OCI-LY3 (cell line): ENCODE results near the gene IL17RB.

ENCODE experiments used
- H2AFZ ChIP-seq: fragments of 200-600, 300-600 bp; shearing (Covaris generic); 2 replicates; pipeline ENCODE4 v1.6.0; 2014; ENCODE audit warnings: antibody characterized with exemption, low read depth, low read length
- H3K27ac ChIP-seq: fragments of 200-600, 300-600 bp; sonication (generic); 2 replicates; pipeline ENCODE4 v1.5.1; 2014; ENCODE audit warnings: mild to moderate bottlenecking, low read length, moderate library complexity, mixed read lengths
- H3K27me3 ChIP-seq: fragments of 200-600, 300-600 bp; sonication (generic); 2 replicates; pipeline ENCODE4 v1.6.1; 2014; ENCODE audit warnings: low read depth, low read length, mixed read lengths
- H3K36me3 ChIP-seq: fragments of 200-600, 300-600 bp; sonication (generic); replicated peaks from 2 replicates; pipeline ENCODE3; 2014; ENCODE audit warnings: low read depth, low read length, mixed read lengths
- H3K4me1 ChIP-seq: fragments of 300-600, 200-600 bp; sonication (generic); 2 replicates; pipeline ENCODE4 v1.6.1; 2014; ENCODE audit warnings: low read length, mixed read lengths
- H3K4me2 ChIP-seq: fragments of 200-600, 300-600 bp; sonication (generic); 2 replicates; pipeline ENCODE4 v1.6.1; 2014; ENCODE audit warnings: low read length, mixed read lengths
- H3K4me3 ChIP-seq: fragments of 300-600, 200-600 bp; sonication (generic); 2 replicates; pipeline ENCODE4 v1.5.1; 2014; ENCODE audit warnings: antibody characterized with exemption, mild to moderate bottlenecking, low read length, moderate library complexity
- H3K79me2 ChIP-seq: fragments of 300-600, 200-600 bp; shearing (Covaris generic); 2 replicates; pipeline ENCODE4 v1.6.1; 2014; ENCODE audit warnings: mild to moderate bottlenecking, low read length, mixed read lengths
- H3K9ac ChIP-seq: fragments of 300-600, 200-600 bp; shearing (Covaris generic); 2 replicates; pipeline ENCODE4 v1.6.0; 2014; ENCODE audit warnings: mild to moderate bottlenecking, low read length, moderate library complexity
- H3K9me3 ChIP-seq: fragments of 200-600, 300-600 bp; shearing (Covaris generic); 2 replicates; pipeline ENCODE4 v1.6.1; 2014; ENCODE audit warnings: low read length, mixed read lengths; ENCODE audit not compliant: insufficient read depth
- H4K20me1 ChIP-seq: fragments of 200-600, 300-600 bp; sonication (generic); 2 replicates; pipeline ENCODE4 v1.6.1; 2016; ENCODE audit warnings: low read length, mixed read lengths; ENCODE audit not compliant: insufficient read depth
- EZH2phosphoT487 ChIP-seq: fragments of 200-600 bp; shearing (Covaris generic); IDR thresholded peaks from 2 replicates; pipeline ENCODE4 v1.6.1; 2018; ENCODE audit warnings: antibody characterized with exemption, mixed run types, low read depth
- TF ChIP-seq, protein P1 (sequence below): fragments of 200-600, 300-600 bp; sonication (generic); IDR thresholded peaks from 2 replicates; pipeline ENCODE4 v1.5.1; 2014; ENCODE audit warnings: antibody characterized with exemption, low read length, low read depth

IL17RB gene

DNA sequence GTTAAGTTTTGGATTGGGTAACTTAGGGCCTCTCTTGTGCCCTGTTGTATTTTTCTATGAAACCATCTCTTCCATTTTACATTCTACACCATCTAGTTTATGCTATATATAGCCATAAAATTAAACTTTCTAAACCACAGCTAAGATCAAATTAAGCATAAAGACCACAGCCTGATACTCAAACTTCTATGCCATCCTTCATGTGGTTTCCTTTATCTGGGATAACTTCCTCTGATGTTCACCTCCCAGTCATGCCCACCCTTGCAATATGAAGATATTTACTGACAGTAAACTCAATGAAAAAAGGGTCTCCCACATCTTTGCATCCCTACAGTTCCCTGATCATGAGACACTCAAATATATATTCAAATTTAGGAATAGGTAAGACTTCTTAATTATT lies 41.1 kb downstream of the IL17RB start:
- no peaks in the 10 kb centered on the region for H3K27me3 ChIP-seq
- no peaks in the 10 kb centered on the region for H3K9me3 ChIP-seq
- H3K36me3 ChIP-seq = peaks cover 51% of the 10 kb centered on the region
- peaks cover 6% of the 10 kb centered on the region; the same call in 1 of the 2 replicates for H4K20me1 ChIP-seq
- no peak overlapping the region for H3K4me3 ChIP-seq
- no peak overlapping the region for H2AFZ ChIP-seq
- TF ChIP-seq, protein P1, sequence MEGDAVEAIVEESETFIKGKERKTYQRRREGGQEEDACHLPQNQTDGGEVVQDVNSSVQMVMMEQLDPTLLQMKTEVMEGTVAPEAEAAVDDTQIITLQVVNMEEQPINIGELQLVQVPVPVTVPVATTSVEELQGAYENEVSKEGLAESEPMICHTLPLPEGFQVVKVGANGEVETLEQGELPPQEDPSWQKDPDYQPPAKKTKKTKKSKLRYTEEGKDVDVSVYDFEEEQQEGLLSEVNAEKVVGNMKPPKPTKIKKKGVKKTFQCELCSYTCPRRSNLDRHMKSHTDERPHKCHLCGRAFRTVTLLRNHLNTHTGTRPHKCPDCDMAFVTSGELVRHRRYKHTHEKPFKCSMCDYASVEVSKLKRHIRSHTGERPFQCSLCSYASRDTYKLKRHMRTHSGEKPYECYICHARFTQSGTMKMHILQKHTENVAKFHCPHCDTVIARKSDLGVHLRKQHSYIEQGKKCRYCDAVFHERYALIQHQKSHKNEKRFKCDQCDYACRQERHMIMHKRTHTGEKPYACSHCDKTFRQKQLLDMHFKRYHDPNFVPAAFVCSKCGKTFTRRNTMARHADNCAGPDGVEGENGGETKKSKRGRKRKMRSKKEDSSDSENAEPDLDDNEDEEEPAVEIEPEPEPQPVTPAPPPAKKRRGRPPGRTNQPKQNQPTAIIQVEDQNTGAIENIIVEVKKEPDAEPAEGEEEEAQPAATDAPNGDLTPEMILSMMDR = no peak
- no peak for TF ChIP-seq EZH2phosphoT487
- H3K9ac ChIP-seq = no peak overlapping the region
- H3K79me2 ChIP-seq = peaks cover 48% of the 10 kb centered on the region
- peaks cover 14% of the 10 kb centered on the region for H3K4me1 ChIP-seq
- H3K27ac ChIP-seq = no peak overlapping the region
- H3K4me2 ChIP-seq = no peak overlapping the region

DNA sequence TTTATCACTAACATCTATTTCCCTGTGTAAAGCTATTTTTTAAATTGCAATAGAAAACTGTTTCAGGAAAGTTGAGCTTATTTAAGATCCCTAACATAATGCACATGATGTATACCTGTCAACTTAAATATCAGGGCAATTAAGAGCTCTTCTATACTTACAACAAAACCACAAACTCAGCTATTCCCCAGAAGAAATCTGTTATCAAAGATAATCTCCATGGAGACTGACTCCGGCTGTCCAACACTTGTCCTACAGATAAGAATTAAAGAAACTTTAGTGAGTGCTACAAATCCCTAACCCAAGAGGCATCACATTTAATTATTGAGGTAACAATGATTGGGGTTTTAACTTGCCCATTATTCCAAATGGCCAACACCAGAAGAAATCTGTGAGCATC lies 41.9 kb downstream of the IL17RB start:
- no peak overlapping the region for H3K9ac ChIP-seq
- no peak overlapping the region for H3K27ac ChIP-seq

DNA sequence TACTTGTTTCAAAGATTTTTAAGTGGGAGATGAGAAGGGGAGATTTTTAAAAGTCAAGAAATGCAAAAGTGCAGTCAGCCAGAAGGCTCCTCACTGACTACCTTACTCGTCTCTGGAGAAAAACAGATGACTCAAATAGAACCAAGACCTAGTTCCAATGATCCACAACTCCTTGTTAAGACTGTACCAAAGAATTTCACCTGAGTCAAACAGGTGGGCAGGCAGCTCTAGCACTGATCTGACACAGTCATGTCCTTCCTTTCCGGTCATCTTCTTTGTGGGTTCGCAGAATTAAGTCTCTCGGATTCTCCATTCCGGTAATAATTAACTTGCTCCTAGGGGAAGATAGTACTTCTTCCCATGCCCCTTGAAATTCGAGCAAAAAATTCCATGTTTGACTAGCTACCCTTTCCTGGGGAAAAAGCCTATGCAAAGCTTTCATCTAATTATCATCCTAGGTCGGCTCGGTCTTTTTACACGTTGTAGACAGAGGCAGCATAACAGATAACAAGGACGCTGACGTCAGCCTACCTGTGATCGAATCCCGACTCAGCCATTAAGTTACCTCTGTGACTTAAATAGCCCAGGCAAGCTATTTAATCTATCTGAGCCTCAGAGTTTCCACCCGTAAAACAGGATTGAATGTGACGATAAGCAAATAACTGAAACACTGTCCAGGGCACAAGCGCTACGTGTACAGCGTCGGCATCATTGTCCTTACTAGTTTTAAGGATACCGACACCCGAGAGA lies 44.5 kb downstream of the IL17RB start:
- Histone ChIP-seq H3K27me3 (no peaks in the 10 kb centered on the region), H3K4me2 (peak overlapping the region; percentile 93), H3K4me3 (peak overlapping the region; percentile 92), H3K36me3 (peaks cover 27% of the 10 kb centered on the region), H3K4me1 (peaks cover 18% of the 10 kb centered on the region), H3K79me2 (peaks cover 48% of the 10 kb centered on the region), H2AFZ (peak overlapping the region; percentile 32), H3K27ac (peak overlapping the region; percentile 63), H4K20me1 (peaks cover 6% of the 10 kb centered on the region; the same call in 1 of the 2 replicates), H3K9ac (peak overlapping the region; percentile 91), H3K9me3 (no peaks in the 10 kb centered on the region)
- TF ChIP-seq, protein P1 = no peak
- TF ChIP-seq EZH2phosphoT487 = no peak

More for the DNA sequence above, 41.9 kb downstream of the IL17RB start:
- no peaks in the 10 kb centered on the region for H3K9me3 ChIP-seq
- H3K4me1 ChIP-seq = peaks cover 18% of the 10 kb centered on the region
- peaks cover 48% of the 10 kb centered on the region for H3K79me2 ChIP-seq
- peaks cover 45% of the 10 kb centered on the region for H3K36me3 ChIP-seq
- H3K27me3 ChIP-seq = no peaks in the 10 kb centered on the region
- H2AFZ ChIP-seq = no peak overlapping the region
- H3K4me3 ChIP-seq = no peak overlapping the region
- H4K20me1 ChIP-seq = peaks cover 6% of the 10 kb centered on the region; the same call in 1 of the 2 replicates
- no peak overlapping the region for H3K4me2 ChIP-seq
- no peak for TF ChIP-seq EZH2phosphoT487
- TF ChIP-seq, protein P1 = no peak

DNA sequence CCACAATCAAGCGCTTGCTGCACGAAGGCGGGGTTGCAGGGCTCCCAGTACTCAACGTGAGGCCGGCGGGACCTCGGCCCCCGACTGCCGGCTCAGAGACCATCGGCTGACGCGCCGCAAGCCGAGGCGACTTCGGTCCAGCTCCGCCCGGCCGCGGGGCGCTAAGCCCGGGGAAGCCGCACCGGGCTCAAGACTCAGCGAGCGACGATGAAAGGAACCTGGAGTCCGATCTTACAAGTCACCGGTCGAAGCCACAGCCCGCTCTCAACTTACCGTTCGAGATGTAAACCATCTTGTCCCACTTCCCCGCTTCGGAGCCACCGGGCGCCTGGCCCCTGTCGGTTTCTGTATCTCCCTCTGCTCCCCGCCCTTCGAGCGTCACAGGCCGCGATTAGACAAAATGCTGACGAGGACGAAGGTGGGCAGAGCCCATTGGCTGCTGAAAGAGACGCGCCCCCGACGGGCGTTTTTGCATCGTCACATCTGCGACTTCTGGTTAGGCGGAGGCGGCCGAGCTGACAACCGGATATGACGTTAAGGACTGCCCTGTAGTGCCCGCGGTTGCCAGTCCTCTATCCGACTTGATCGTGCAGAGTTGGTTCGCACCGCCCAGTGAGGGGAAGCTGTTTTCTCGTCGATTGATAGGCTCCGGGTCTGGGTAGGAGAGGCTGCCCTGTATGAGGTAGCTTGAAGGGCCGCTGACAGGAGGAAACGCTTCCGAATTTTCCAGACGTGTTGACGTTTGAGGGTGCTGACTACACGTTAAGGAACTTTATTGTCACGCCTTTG lies 45.3 kb downstream of the IL17RB start, which contains the start of gene SELENOK:
Gene SELENOK, minus strand, starts transcription at position 363 of the 789 bp plus-strand sequence.
- peak within 1 kb of the TSS; percentile 91 for H3K9ac ChIP-seq
- no peak for TF ChIP-seq EZH2phosphoT487
- TF ChIP-seq, protein P1 = no peak

More for the DNA sequence above, 45.3 kb downstream of the IL17RB start, which contains the start of gene SELENOK:
- Histone ChIP-seq H3K36me3 (peaks cover 23% of the 10 kb centered on the region), H3K4me3 (peak within 1 kb of the TSS; percentile 92), H3K4me1 (peaks cover 18% of the 10 kb centered on the region), H3K27ac (peak within 1 kb of the TSS; percentile 79), H3K27me3 (no peaks in the 10 kb centered on the region), H3K4me2 (peak within 1 kb of the TSS; percentile 93), H4K20me1 (peaks cover 6% of the 10 kb centered on the region; the same call in 1 of the 2 replicates), H3K79me2 (peaks cover 48% of the 10 kb centered on the region), H2AFZ (peak within 1 kb of the TSS; percentile 39), H3K9me3 (no peaks in the 10 kb centered on the region)
